Lower lobe of right lung (tissue), 2 donors: ENCODE data around the gene U2AF1L4. TPM values are rescaled to one million over a fixed set of nuclear protein-coding genes. Genes with fewer than 3 reads are reported as not detected.

Source experiments
- ATAC-seq, 2 donors: fragments of 200-7000 bp; cut with Tn5 transposase; one replicate each; pipeline ENCODE4 v1.9.1; 2020 to 2022; ENCODE audit warnings: mild to moderate bottlenecking in 2 of 2, moderate library complexity in 2 of 2
- DNase-seq: peaks from one replicate; pipeline ENCODE4 v3.0.0-alpha.2; 2020
- H3K27ac ChIP-seq: fragments of 200-600 bp; one replicate; pipeline ENCODE4 v1.8.0; 2022
- H3K27me3 ChIP-seq: fragments of 200-600 bp; one replicate; pipeline ENCODE4 v1.8.0; 2022; ENCODE audit warnings: low read depth
- H3K36me3 ChIP-seq: fragments of 200-600 bp; one replicate; pipeline ENCODE4 v1.8.0; 2022; ENCODE audit warnings: mild to moderate bottlenecking
- H3K4me1 ChIP-seq: fragments of 200-600 bp; one replicate; pipeline ENCODE4 v1.8.0; 2022
- H3K4me3 ChIP-seq: fragments of 200-600 bp; one replicate; pipeline ENCODE4 v1.8.0; 2022; ENCODE audit warnings: mild to moderate bottlenecking
- H3K9me3 ChIP-seq: fragments of 200-600 bp; one replicate; pipeline ENCODE4 v1.8.0; 2022
- intact Hi-C: fragments of 100-400 bp; cut with DNase I; formaldehyde crosslinking; loops from one replicate; pipeline ENCODE4 v1.11.0; 2022
- total RNA-seq: library from RNA; stranded (reverse); fragmentation: NEBNext Ultra II Directional; extraction: Animal tissue kit (Norgen Biotek cat#: 25700); gene quantifications from one replicate; pipeline ENCODE4 v1.2.1, GENCODE V29; 2021
- TF ChIP-seq, protein P1 (sequence below): fragments of 200-600 bp; IDR thresholded peaks from one replicate; pipeline ENCODE4 v1.8.0; 2022; ENCODE audit warnings: antibody characterized with exemption, mild to moderate bottlenecking
- donor health status: DM: no; HTN: yes; CAD: no; lungs with severe emphysema.

U2AF1L4 gene
- total RNA-seq, 1 donor from 2014 or later: 20.3 TPM

- H3K36me3 ChIP-seq: peaks cover 100% of the 10 kb centered on the region
- H3K9me3 ChIP-seq: no peaks in the 10 kb centered on the region
- intact Hi-C loops: no loop called here
- H3K4me3 ChIP-seq: no peak overlapping the region
- no peaks in the 10 kb centered on the region for H3K27me3 ChIP-seq
- no peak for ATAC-seq
- TF ChIP-seq, protein P1, sequence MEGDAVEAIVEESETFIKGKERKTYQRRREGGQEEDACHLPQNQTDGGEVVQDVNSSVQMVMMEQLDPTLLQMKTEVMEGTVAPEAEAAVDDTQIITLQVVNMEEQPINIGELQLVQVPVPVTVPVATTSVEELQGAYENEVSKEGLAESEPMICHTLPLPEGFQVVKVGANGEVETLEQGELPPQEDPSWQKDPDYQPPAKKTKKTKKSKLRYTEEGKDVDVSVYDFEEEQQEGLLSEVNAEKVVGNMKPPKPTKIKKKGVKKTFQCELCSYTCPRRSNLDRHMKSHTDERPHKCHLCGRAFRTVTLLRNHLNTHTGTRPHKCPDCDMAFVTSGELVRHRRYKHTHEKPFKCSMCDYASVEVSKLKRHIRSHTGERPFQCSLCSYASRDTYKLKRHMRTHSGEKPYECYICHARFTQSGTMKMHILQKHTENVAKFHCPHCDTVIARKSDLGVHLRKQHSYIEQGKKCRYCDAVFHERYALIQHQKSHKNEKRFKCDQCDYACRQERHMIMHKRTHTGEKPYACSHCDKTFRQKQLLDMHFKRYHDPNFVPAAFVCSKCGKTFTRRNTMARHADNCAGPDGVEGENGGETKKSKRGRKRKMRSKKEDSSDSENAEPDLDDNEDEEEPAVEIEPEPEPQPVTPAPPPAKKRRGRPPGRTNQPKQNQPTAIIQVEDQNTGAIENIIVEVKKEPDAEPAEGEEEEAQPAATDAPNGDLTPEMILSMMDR: no peak
- no peak overlapping the region for H3K27ac ChIP-seq
- no peaks in the 10 kb centered on the region for H3K4me1 ChIP-seq
- no peak for DNase-seq
These were observed 15.5 kb downstream of the U2AF1L4 start for GRCh38 chr19:35729763-35730162.

DNA sequence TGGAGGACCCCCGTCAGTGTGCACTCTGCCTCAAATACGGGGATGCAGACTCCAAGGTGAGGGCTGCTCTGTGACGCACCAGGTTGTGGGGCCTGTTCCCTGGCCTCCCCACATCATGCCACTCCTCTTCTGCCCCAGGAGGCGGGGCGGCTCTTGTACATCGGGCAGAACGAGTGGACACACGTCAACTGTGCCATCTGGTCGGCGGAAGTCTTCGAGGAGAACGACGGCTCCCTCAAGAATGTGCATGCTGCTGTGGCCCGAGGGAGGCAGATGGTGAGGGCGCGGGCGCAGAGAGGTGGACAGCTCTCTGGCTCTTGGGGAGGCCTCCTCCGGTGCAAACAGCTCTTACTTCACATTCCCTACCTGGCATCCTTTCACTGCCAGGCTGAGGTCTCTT lies 16.2 kb downstream of the U2AF1L4 start:
- Histone ChIP-seq H3K27me3 (no peaks in the 10 kb centered on the region), H3K4me1 (no peaks in the 10 kb centered on the region), H3K36me3 (peaks cover 100% of the 10 kb centered on the region), H3K9me3 (no peaks in the 10 kb centered on the region), H3K4me3 (no peak overlapping the region), H3K27ac (no peak overlapping the region)
- intact Hi-C loops: no loop called here
- no peak for DNase-seq
- ATAC-seq: no peak
- TF ChIP-seq, protein P1: no peak

GRCh38 chr19:35727956-35728706 lies 17.1 kb downstream of the U2AF1L4 start:
- ATAC-seq: no peak
- Histone ChIP-seq H3K9me3 (no peaks in the 10 kb centered on the region), H3K27me3 (no peaks in the 10 kb centered on the region), H3K27ac (no peak overlapping the region), H3K36me3 (peaks cover 100% of the 10 kb centered on the region), H3K4me1 (no peaks in the 10 kb centered on the region), H3K4me3 (no peak overlapping the region)
- TF ChIP-seq, protein P1: no peak
- intact Hi-C loops: no loop called here
- DNase-seq: no peak

GRCh38 chr19:35727053-35727955 lies 17.9 kb downstream of the U2AF1L4 start:
- Histone ChIP-seq H3K4me1 (no peaks in the 10 kb centered on the region), H3K4me3 (no peak overlapping the region), H3K36me3 (peaks cover 100% of the 10 kb centered on the region), H3K27me3 (no peaks in the 10 kb centered on the region), H3K27ac (no peak overlapping the region), H3K9me3 (no peaks in the 10 kb centered on the region)
- TF ChIP-seq, protein P1: no peak
- no peak for DNase-seq
- no peak for ATAC-seq
- intact Hi-C loops: no loop called here

DNA sequence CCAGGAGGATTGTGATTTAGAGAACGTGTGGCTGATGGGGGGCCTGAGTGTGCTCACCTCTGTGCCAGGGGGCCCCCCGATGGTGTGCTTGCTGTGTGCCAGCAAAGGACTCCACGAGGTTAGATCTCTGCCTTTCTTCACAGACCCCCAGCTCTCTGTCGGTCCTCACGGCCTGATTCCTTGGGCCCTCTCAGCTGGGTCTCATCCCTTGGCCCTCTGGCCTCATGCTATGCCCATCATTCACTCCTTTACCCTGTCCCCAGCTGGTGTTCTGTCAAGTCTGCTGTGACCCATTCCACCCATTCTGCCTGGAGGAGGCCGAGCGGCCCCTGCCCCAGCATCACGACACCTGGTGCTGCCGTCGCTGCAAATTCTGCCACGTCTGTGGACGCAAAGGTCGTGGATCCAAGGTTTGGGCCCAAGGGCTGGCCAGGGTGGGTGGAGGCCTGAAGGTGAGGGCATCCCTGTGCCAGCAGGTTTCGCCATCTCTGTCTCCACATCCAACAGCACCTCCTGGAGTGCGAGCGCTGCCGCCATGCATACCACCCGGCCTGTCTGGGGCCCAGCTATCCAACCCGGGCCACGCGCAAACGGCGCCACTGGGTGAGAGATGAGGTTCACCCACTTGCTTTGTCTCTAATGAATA lies 19.9 kb downstream of the U2AF1L4 start:
- DNase-seq (no peak), ATAC-seq (no peak)
- Histone ChIP-seq H3K4me1 (no peaks in the 10 kb centered on the region), H3K9me3 (no peaks in the 10 kb centered on the region), H3K27ac (no peak overlapping the region), H3K36me3 (peaks cover 93% of the 10 kb centered on the region), H3K4me3 (no peak overlapping the region), H3K27me3 (no peaks in the 10 kb centered on the region)
- TF ChIP-seq, protein P1: no peak
- intact Hi-C loops: no loop called here
